Stimulated activated CD4-positive, alpha-beta T cell treated with anti-CD3 and anti-CD28 coated beads, Interleukin-12 subunit alpha, Interleukin-12 subunit beta, amount 100 ng/mL, for 24 hours (primary cell): ENCODE measurements around the gene TRIM6.
A peak's percentile ranks its signal among the peaks of the same experiment; 100 is the strongest.
"Not testable (repeated sequence)": the region's sequence is repeated elsewhere in the genome, so short reads cannot be mapped to it uniquely, and the experiment has no call there.

ENCODE experiments used
- DNase-seq, 2 experiments: peaks; one replicate each; pipeline ENCODE4 v3.0.0-alpha.2; 2020; ENCODE audit warnings: low read depth in 2 of 2

Gene TRIM6

DNA sequence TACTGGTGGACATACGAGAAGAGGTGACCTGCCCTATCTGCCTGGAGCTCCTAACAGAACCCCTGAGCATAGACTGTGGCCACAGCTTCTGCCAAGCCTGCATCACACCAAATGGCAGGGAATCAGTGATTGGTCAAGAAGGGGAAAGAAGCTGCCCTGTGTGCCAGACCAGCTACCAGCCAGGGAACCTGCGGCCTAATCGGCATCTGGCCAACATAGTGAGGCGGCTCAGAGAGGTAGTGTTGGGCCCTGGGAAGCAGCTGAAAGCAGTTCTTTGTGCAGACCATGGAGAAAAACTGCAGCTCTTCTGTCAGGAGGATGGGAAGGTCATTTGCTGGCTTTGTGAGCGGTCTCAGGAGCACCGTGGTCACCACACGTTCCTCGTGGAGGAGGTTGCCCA is 6.9 kb downstream of the TRIM6 start:
- DNase-seq = no peak

DNA sequence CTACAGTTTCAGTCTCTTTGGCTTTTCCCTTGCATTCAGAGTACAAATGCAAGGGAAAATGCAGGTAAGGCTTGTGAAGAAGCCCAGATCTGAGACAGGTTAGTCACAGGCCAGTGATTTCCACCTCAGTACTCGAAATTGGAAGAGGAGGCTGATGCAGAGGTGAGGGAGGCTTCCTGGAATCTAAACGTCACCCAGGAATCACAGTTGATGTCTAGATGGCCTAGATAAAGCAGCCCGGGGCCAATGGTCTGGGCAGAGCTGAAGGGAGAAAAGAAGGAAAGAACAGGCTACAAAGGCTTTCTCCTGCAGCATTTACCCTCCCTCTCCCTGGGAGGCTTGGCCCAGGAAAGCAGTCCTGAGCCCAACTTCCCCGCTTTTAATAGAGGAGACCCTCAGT is 8.5 kb downstream of the TRIM6 start:
- DNase-seq = no peak

DNA sequence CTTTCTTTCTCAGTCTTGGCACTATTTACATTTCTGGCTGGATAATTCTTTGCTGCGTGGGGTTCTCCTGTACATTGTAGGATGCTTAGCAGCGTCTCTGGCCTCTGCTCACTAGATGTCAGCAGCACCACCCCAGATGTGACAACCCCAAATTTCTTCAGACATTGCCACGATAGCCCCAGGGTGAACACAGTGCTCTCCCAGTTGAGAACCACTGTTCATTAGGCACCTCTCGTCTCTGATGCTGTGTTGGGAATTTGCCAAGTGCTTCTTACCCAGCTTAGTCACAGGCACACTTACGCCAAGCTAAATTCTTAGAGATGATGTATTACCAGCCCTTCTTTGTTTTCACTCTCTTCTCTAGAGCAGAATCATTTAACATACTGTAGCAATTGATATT is 9.4 kb downstream of the TRIM6 start:
- DNase-seq = no peak

DNA sequence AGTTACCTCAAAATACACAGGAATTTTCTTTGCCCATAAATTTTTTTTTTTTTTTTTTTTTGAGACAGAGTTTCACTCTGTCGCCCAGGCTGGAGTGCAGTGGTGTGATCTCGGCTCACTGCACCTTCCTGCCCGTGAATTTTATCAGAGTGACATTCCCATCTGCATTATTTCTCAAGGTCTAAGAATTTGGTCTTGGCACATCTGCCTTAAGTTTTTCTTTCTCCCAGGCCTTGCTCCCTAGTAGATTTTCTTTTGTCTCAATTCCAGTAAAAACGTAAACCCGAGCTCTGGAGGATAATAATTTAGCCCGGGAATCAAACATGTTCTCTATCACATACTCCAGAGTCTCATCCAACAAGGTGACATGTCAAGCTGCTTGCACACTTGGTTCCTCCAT is 12.4 kb downstream of the TRIM6 start:
- no peak for DNase-seq

DNA sequence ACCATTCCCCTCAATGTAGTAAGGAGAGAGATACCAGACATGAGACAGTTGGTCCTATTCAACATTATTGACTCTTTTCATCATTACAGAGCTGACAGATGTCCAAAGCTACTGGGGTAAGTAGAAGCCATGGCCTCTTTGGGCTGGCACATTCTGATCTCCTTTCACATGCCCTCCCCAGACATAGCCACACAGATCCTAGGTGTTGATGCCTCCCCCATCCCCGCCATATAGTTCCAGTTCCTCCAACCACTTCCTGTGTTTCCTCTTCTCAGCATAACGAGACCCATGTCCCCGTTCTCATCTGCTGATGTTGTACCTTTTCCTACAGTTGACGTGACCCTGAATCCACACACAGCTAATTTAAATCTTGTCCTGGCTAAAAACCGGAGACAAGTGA is 14.0 kb downstream of the TRIM6 start:
- no peak for DNase-seq

DNA sequence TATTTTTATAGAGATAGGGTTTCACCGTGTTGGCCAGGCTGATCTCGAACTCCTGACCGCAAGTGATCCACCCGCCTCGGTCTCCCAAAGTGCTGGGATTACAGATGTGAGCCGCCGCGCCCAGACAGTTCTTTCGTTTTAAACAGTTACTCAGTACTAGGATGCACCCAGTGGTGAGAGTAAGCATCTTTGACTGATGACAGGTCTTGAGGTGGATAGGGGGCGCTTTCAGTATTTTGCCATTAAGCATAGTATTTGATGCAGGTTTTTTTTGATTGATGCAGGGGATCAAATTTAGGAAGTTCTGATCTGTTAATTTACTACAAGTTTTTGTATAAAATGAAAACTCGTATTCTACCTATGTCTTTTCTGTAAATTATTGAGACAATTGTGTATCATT is 15.2 kb downstream of the TRIM6 start:
- DNase-seq = no peak

DNA sequence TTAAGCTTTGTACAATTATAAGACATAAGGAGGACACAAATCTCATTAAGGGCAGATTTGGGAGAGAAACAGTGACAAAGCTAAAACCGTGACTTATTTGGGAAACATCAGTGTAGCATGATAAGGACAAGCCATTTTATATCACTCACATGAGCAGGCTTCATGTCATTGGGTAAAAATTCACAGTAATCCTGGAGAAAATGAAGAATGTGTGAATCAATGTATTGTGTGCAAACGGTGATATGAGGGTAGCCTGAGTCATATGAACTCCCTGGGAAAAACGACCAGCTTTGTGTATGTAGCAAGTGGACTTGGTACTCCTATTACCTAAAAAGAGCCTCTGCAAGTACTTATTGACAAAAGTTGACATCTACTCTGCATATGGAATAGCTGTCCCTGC is 22.4 kb downstream of the TRIM6 start:
- DNase-seq = no peak

DNA sequence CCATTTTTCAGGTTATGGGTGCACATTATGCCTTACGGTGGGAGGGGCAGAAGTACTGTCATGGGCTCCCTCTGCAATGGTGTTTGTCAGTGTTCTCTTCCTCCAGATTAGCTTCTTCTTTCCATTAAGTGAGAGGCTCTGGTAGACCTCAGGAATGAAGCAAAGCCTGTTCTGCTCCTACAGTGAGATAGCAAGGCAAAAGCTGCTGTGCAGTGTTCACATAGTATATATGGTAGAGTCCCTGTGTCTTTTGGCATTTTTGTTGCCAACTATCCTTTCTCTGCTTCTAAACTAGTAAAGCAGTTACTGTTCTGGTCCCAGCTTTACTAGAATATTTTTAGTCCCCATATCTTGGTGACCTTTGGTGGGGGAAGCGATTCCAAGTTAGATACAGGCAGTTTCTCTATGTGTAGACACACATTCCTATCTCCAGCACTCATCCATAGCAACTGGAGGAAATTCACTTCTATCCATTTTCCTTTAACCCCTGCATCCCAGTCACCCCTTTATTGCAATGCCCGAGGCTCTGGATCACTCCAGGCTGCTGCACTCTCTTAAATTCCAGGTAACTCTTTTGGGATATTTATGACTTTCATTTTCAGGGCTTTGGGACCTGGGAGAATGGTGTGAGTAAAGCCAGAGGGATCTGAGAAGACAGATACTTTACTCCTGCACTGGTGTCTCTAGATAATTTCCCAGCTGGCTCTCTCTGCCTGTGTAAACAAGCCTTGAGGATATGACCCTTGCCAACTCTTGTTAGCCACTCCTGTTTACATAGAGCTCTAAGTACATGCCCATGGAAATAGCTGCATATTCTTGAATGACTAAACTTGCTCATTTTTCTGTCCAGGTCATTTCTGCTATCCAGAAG is 24.4 kb downstream of the TRIM6 start:
- no peak for DNase-seq

DNA sequence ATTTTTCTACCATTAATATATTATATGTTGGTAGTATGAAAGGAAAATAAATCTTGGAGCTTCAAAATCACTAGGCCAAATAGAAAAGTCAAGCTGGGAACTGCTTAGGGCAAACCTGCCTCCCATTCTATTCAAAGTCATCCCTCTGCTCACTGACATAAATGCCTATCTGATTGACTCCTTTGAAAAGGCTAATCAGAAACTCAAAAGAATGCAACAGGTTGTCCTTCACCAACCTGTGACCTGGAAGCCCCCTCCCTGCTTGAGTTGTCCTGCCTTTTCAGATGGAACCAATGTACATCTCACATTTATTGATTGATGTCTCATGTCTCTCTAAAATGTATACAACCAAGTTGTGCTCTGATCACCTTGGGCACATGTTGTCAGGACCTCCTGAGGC is 25.1 kb downstream of the TRIM6 start:
- no peak for DNase-seq

DNA sequence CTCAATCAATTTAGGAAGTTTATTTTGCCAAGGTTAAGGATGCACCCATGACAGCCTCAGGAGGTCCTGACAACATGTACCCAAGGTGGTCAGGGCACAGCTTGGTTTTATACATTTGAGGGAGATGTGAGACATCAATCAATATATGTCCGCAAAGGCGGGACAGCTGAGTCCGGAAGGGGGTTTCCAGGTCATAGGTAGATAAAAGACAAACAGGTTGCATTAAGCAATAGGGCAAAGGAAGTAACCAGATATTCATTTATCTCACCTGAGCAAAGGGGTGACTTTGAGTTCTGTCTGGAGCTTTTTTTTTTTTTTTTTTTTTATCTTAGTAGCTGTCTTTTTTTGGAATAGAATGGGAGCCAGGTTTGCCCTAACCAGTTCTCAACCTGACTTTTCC is 26.4 kb downstream of the TRIM6 start:
- no peak for DNase-seq

DNA sequence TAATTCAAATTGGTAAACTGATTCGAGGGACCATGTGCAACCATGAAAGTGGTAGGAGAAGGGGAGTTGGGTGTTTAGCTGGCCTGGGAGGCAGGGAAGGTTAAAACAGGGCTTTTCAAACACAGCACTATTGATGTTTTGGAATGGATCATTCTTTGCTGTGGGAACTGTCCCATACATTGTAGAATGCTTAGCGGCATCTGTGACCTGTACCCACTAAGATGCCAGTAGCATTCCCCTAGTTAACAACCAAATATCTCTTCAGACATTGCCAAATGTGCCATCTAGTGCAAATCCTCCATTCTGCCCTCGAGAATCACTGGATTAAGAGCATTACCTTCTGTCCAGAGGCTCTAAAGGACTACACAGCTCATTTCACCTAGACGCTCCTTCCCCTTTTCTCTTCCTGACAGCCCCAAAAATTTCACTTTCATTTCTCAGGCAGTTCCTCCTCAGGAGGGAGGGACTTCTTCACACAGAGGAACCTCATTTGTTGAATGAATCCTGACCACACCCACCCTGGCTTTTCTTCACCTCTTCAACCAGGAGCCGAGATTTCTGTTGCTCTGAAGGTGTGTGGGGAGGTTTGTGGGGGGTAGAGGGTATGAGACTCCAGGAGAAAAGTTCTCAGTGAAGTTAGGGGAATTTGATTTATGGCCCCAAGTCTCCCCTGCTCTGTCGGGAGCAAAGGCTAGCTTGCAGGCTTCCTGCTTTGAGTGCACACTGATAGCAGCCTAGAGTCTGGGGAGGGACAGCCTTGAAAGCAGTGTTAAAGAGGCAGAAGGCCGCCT is 28.2 kb downstream of the TRIM6 start, which contains the start of gene TRIM34:
TSS of gene TRIM34 (plus strand) at position 513 of the 791 bp plus-strand sequence. CDS start 7,331 bp downstream, outside the sequence.
- peak; percentile 28 to 34 for DNase-seq

DNA sequence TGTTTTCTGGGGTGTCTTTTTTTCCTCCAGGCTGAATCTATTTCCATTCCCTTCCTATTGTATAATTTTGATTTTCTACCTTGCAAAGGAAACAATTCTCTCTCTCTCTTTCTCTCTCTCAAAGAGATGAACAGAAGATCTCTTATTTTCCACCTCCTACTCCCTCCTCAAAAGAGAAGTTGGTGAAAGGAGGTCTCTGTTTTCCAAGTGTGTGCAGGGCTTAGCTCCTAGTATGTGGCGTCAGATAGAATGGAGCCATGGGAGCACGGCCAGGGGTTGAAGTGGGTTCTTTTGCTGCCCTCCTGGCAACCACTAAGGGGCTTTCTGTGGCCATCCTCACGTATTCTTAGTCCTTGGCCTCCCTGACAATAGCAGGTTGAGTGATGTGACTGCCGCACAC is 28.8 kb downstream of the TRIM6 start:
- DNase-seq = no peak

DNA sequence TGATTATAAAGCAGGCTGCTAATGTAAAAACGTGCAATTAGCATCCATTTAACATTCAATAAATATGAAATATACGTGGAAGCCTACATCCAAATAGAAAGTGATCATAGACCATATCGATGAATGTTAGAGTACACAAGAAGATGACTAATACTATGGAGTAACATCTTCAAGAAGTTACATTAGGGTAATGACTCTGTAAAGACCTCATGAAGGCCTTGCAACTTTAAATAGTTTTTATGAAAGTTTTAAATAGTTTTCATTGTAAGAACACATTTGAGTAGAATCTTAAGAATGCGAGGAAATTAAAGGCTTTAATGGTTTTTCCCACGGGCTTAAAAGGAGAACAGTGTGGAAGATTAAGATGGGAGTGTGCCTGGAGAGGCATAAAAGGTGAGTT is 29.8 kb downstream of the TRIM6 start:
- DNase-seq = no peak

DNA sequence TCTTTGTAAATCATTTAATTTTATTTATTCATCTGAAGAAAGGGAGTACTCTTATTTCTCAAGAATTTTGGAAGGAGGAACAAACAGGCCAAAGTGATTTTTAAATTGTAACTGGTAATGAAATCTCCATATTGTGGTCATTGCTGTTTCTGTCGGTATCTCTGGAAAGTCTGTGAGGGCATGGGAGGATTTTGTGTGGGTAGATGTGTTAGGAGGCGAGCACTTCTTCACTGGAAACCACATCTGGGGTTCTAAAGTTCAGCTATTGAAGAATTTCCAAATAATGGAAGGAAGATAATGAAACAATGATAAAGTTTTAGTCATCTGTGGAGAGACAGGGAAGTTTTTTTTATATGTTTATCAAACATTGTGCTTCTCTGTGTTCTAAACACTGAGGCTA is 35.0 kb downstream of the TRIM6 start:
- DNase-seq = no peak

DNA sequence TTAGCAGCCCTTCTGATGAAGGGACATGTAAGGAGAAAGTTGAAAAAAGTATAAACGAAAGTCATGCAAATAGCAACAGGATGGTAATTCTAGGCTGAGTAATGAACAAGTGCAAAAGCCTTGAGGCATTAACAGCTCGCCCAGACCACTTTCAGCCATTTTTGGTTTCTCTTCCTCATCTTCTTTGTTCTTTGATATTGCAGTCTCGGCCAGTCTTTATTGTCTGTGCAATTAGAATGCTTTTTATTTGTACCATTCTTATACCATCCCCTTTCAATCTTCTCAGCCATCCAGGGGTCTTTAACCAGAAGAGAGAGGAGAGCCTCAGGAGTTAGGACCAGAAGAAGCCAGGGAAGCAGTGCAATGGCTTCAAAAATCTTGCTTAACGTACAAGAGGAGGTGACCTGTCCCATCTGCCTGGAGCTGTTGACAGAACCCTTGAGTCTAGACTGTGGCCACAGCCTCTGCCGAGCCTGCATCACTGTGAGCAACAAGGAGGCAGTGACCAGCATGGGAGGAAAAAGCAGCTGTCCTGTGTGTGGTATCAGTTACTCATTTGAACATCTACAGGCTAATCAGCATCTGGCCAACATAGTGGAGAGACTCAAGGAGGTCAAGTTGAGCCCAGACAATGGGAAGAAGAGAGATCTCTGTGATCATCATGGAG is 35.7 kb downstream of the TRIM6 start:
- DNase-seq = no peak

DNA sequence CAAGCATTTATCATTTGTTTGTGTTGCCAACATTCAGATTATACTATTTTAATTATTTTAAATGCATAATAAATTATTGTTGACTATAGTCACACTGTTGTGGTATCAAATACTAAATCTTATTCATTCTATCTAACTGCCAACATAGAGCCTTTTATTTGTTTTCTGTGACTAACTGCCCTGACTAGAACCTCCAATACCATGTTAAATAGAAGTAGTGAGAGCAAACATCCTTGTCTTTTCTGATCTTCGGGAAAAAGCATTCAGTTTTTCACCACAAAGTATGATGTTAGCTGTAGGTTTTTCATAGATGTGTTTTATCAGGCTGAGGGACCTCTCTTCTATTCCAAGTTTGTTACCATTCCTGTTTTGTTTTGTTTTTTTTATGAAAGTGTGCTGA is 43.5 kb downstream of the TRIM6 start:
- no peak for DNase-seq

DNA sequence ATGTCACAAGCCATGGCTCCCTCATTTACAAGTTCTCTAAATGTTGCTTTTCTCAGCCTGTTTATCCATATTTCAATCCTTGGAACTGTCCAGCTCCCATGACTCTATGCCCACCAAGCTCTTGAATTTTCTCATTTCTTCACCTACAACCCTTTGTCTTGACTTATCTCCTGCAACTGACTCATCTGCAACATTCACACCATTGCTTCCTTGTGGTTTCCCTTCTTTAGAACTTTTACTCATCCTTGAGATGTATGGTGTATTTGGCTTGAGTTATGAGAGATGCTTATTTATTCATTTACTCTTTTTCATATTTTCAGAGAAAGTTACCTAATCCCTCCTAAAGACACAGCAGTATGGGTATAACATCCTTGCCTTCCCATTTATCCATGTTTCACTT is 47.1 kb downstream of the TRIM6 start:
- no peak for DNase-seq

DNA sequence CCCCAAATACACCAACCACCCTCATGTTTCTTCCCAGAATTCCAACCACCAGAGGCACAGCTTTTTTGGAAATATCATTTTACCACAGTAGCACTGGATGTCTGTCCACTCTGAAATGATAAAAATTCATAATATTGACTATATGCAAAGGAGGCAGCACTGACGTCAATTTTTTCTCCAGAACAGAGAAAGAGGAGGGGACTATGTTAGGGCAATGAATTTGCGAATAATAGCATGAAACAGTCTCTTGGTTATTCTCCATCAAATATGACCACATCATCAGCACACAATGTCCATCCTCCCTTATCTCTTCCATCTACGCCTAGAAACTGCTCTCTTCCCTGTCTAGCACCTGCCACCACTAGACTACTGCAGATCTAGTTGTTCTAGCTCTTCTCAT is 49.7 kb downstream of the TRIM6 start:
- no peak for DNase-seq

DNA sequence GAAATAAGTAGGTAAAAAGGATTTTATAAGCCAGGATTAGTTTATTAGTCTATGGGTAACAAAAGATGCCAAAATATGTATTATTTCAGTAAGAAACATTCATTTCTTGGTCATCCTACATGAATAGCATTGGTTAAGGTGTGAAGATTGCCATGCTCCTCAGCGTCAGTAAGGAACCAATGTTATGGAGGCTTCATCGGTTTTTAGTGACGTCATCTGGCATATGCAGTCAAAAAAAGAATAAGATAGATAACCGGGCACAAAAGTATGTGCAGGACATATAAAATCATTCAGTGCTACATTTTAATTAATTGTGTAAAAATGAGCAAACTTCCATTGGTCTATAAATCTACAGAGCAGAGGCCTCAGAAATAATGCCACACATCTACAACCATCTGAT is 59.0 kb downstream of the TRIM6 start:
- no peak for DNase-seq

DNA sequence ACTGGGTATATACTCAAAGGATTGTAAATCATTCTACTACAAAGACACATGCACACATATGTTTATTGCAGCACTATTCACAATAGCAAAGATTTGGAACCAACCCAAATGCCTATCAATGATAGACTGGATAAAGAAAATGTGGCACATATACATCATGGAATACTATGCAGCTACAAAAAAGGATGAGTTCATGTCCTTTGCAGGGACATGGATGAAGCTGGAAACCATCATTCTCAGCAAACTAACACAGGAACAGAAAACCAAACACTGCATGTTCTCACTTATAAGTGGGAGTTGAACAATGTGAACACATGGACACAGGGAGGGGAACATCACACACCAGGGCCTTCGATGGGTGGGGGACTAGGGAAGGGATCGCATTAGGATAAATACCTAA is 60.5 kb downstream of the TRIM6 start:
- DNase-seq = not testable (repeated sequence)

DNA sequence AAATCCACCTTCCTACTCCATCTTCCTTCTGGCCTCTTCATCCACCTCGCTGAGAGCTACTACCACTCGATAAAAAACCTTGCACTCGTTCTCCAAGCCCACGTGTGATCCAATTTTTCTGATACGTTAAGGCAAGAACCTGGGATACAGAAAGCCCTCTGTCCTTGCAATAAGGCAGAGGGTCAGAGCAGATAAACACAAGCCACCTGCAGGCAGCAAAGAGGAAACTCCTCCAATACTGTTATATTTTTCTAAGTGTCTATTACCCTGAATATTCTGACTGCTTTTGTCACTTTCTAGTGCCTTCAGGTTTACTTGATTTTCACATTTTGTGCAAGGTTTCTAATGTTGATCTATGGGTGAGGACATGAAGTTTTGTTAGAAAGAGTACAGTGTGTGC is 61.9 kb downstream of the TRIM6 start:
- DNase-seq = no peak
